ENCODE results near the gene MYL12A.

Gene MYL12A

GRCh38 chr18:3248658-3249359 lies 1.2 kb downstream of the MYL12A start:
- no peaks in the 10 kb centered on the region for H3K9me3 ChIP-seq (ENCODE audit: insufficient read depth, low read length, severe bottlenecking)
- peak overlapping the region; percentile 67 to 98 for H3K4me3 ChIP-seq (ENCODE audit: low read depth in 1 of 2, low read length in 2 of 2)
- no peaks in the 10 kb centered on the region for H3K27me3 ChIP-seq (ENCODE audit: insufficient read depth, low read length, poor library complexity)
- peak overlapping the region; percentile 85 for H3K9ac ChIP-seq (ENCODE audit: low read depth, low read length)
- H3K79me2 ChIP-seq (ENCODE audit: insufficient read depth, low read length), result peaks cover 66% of the 10 kb centered on the region
- TF ChIP-seq CTCF (IDR thresholded peaks at IDR 0.05; ENCODE audit: borderline replicate concordance, extremely low read depth, low read length, poor library complexity, severe bottlenecking) (no peak), EZH2 (IDR thresholded peaks at IDR 0.05; ENCODE audit: borderline replicate concordance, low read depth, low read length, severe bottlenecking) (no peak)
- DNase-seq (peak; percentile 37), ATAC-seq (ENCODE audit: insufficient read depth, low read depth) (no peak)
- peak overlapping the region; percentile 92 for H3K27ac ChIP-seq (ENCODE audit: low read length)
- H4K20me1 ChIP-seq (ENCODE audit: insufficient read depth, low read length), result peaks cover 19% of the 10 kb centered on the region; the same call in 1 of the 2 replicates
- 0 out of 2 replicates have a peak overlapping the region, but pooled peaks have one; percentile 25 for H2AFZ ChIP-seq (ENCODE audit: low read depth, low read length)
- H3K4me1 ChIP-seq (ENCODE audit: insufficient read depth, low read length), result peaks cover 50% of the 10 kb centered on the region
- peak overlapping the region; percentile 99 for H3K4me2 ChIP-seq (ENCODE audit: insufficient read depth, low read length)
- H3K36me3 ChIP-seq (ENCODE audit: insufficient read depth, low read length), result peaks cover 39% of the 10 kb centered on the region

- H3K9me3 ChIP-seq (ENCODE audit: insufficient read depth, low read length, severe bottlenecking), result no peaks in the 10 kb centered on the region
- peaks cover 19% of the 10 kb centered on the region; the same call in 1 of the 2 replicates for H4K20me1 ChIP-seq (ENCODE audit: insufficient read depth, low read length)
- H3K27ac ChIP-seq (ENCODE audit: low read length), result no peak overlapping the region; the same call in 1 of the 2 replicates
- no peak overlapping the region; the same call in 1 of the 2 replicates for H3K9ac ChIP-seq (ENCODE audit: low read depth, low read length)
- no peak for ATAC-seq (ENCODE audit: insufficient read depth, low read depth)
- peaks cover 39% of the 10 kb centered on the region for H3K4me1 ChIP-seq (ENCODE audit: insufficient read depth, low read length)
- DNase-seq, result no peak
- H3K36me3 ChIP-seq (ENCODE audit: insufficient read depth, low read length), result peaks cover 56% of the 10 kb centered on the region
- no peaks in the 10 kb centered on the region for H3K27me3 ChIP-seq (ENCODE audit: insufficient read depth, low read length, poor library complexity)
- TF ChIP-seq CTCF (IDR thresholded peaks at IDR 0.05; ENCODE audit: borderline replicate concordance, extremely low read depth, low read length, poor library complexity, severe bottlenecking), result no peak
- no peak overlapping the region for H2AFZ ChIP-seq (ENCODE audit: low read depth, low read length)
- H3K4me2 ChIP-seq (ENCODE audit: insufficient read depth, low read length), result peak overlapping the region; percentile 37; the same call in 1 of the 2 replicates
- H3K4me3 ChIP-seq (ENCODE audit: low read depth in 1 of 2, low read length in 2 of 2), result no peak overlapping the region
- peaks cover 66% of the 10 kb centered on the region for H3K79me2 ChIP-seq (ENCODE audit: insufficient read depth, low read length)
These were observed 2.9 kb downstream of the MYL12A start for GRCh38 chr18:3250237-3251107.

- Histone ChIP-seq H3K27ac (ENCODE audit: low read length) (no peak overlapping the region), H3K27me3 (ENCODE audit: insufficient read depth, low read length, poor library complexity) (no peaks in the 10 kb centered on the region), H3K4me3 (ENCODE audit: low read depth in 1 of 2, low read length in 2 of 2) (no peak overlapping the region), H3K9me3 (ENCODE audit: insufficient read depth, low read length, severe bottlenecking) (no peaks in the 10 kb centered on the region), H3K9ac (ENCODE audit: low read depth, low read length) (no peak overlapping the region), H2AFZ (ENCODE audit: low read depth, low read length) (no peak overlapping the region), H4K20me1 (ENCODE audit: insufficient read depth, low read length) (peaks cover 19% of the 10 kb centered on the region; the same call in 1 of the 2 replicates), H3K79me2 (ENCODE audit: insufficient read depth, low read length) (peaks cover 66% of the 10 kb centered on the region), H3K4me1 (ENCODE audit: insufficient read depth, low read length) (peaks cover 30% of the 10 kb centered on the region), H3K36me3 (ENCODE audit: insufficient read depth, low read length) (peaks cover 65% of the 10 kb centered on the region), H3K4me2 (ENCODE audit: insufficient read depth, low read length) (peak overlapping the region; percentile 16; the same call in 1 of the 2 replicates)
- TF ChIP-seq EZH2 (IDR thresholded peaks at IDR 0.05; ENCODE audit: borderline replicate concordance, low read depth, low read length, severe bottlenecking) (no peak), CTCF (IDR thresholded peaks at IDR 0.05; ENCODE audit: borderline replicate concordance, extremely low read depth, low read length, poor library complexity, severe bottlenecking) (no peak)
- DNase-seq (no peak), ATAC-seq (ENCODE audit: insufficient read depth, low read depth) (no peak)
These were observed 3.8 kb downstream of the MYL12A start for GRCh38 chr18:3251249-3251962.
